H1 (cell line): ENCODE results near the gene CMSS1. TPM values are rescaled to one million over a fixed set of nuclear protein-coding genes. Genes with fewer than 3 reads are reported as not detected.

Experiments
- CEBPB ChIP-seq: IDR thresholded peaks from 2 replicates; pipeline ENCODE4 v1.6.1; 2012; ENCODE audit warnings: low read depth, low read length
- CHD2 ChIP-seq: IDR thresholded peaks from 2 replicates; pipeline ENCODE4 v1.6.1; 2012; ENCODE audit warnings: low read length, improper control_type of control experiment
- GTF2F1 ChIP-seq: IDR thresholded peaks from 2 replicates; pipeline ENCODE4 v1.6.1; 2012; ENCODE audit warnings: low read depth, low read length, improper control_type of control experiment, borderline replicate concordance
- NANOG ChIP-seq: IDR thresholded peaks from 2 replicates; pipeline ENCODE4 v1.6.1; 2011; ENCODE audit warnings: low read length, low read depth, mild to moderate bottlenecking, inconsistent platforms; ENCODE audit not compliant: insufficient read depth, poor library complexity, severe bottlenecking
- SAP30 ChIP-seq: fragments of 300-600 bp; sonication (generic); IDR thresholded peaks from 2 replicates; pipeline ENCODE4 v1.7.1; 2012; ENCODE audit warnings: low read length, moderate library complexity, mild to moderate bottlenecking, inconsistent platforms; ENCODE audit not compliant: insufficient read depth, insufficient replicate concordance
- SIRT6 ChIP-seq: IDR thresholded peaks from one replicate; pipeline ENCODE4 v1.7.1; 2012; ENCODE audit warnings: low read length, inconsistent platforms
- TCF12 ChIP-seq: IDR thresholded peaks from 2 replicates; pipeline ENCODE4 v1.6.1; 2011; ENCODE audit warnings: low read depth, mild to moderate bottlenecking, low read length
- ZNF274 ChIP-seq: IDR thresholded peaks from 2 replicates; pipeline ENCODE4 v1.7.0; 2012; ENCODE audit warnings: low read length, borderline replicate concordance; ENCODE audit errors: extremely low read depth
- polyA plus RNA-seq, 7 experiments: library from polyadenylated mRNA; depleted of rRNA in 3 of 7; stranded (reverse) in 5 of 7; unstranded in 2 of 7; fragments of >200 nt in 5 of 7; fragments of 200-250 nt in 2 of 7; gene quantifications; 1 replicate in 5 of 7; 2 replicates in 1 of 7; 4 replicates in 1 of 7; pipeline versions ENCODE4 v1.2.1 to v1.2.3, GENCODE V29; 2011 to 2013; ENCODE audit warnings: missing spikeins in 2 of 7, mixed read lengths in 2 of 7
- total RNA-seq: library from RNA; stranded (reverse); fragmentation: NEBNext Ultra II Directional; extraction: Animal tissue kit (Norgen Biotek cat#: 25700); gene quantifications from 2 replicates; pipeline ENCODE4 v1.2.1, GENCODE V29; 2021

CMSS1 gene
- total and polyA plus RNA-seq, 2 of the 8 experiments (the other 6 are each of a cell fraction or from before 2014, with no cell fraction given), result 15.2 to 75.1 TPM

GRCh38 chr3:100005665-100006393 is 188.2 kb downstream of the CMSS1 start (continued):
- TF ChIP-seq CEBPB (no peak), ZNF274 (no peak), TCF12 (no peak), NANOG (no peak), SAP30 (no peak), SIRT6 (no peak), GTF2F1 (no peak), CHD2 (no peak)
